Kidney (tissue), 14 donors: ENCODE measurements around the gene POLR1E. TPM values are rescaled to one million over a fixed set of nuclear protein-coding genes. Genes with fewer than 3 reads are reported as not detected.
"Not testable (repeated sequence)": the region's sequence is repeated elsewhere in the genome, so short reads cannot be mapped to it uniquely, and the experiment has no call there.

Experiments
- DNase-seq, 5 donors: peaks; one replicate each; pipeline ENCODE4 v3.0.0-alpha.2; 2013 to 2020
- FAIRE-seq: peaks from 2 replicates; lab custom pipeline; 2012; peaks lifted over from hg19 to GRCh38; lab: Jason Lieb, UNC
- H3K27ac ChIP-seq, 2 donors: one replicate each; pipeline ENCODE4 v1.7.0; 2013; ENCODE audit warnings: low read depth in 2 of 2, low read length in 2 of 2, inconsistent platforms in 1 of 2
- H3K27me3 ChIP-seq: one replicate; pipeline ENCODE4 v1.7.1; 2013; ENCODE audit warnings: low read length, inconsistent platforms; ENCODE audit not compliant: control insufficient read depth, insufficient read depth
- H3K36me3 ChIP-seq, 3 donors: one replicate each; pipeline versions ENCODE4 v1.7.0 to v1.7.1; 2013; ENCODE audit warnings: low read length in 3 of 3, control low read depth in 1 of 3, inconsistent platforms in 1 of 3; ENCODE audit not compliant: insufficient read depth in 3 of 3, control insufficient read depth in 2 of 3
- H3K4me1 ChIP-seq, 3 donors: one replicate each; pipeline versions ENCODE4 v1.7.0 to v1.7.1; 2013; ENCODE audit warnings: low read length in 3 of 3, inconsistent platforms in 1 of 3, low read depth in 1 of 3; ENCODE audit not compliant: control insufficient read depth in 2 of 3, insufficient read depth in 2 of 3
- H3K4me3 ChIP-seq, 3 donors: one replicate each; pipeline versions ENCODE4 v1.7.0 to v1.8.1; 2013; ENCODE audit warnings: low read length in 3 of 3, control low read depth in 1 of 3, inconsistent platforms in 1 of 3
- H3K9ac ChIP-seq, 3 donors: one replicate each; pipeline versions ENCODE4 v1.7.0 to v1.7.1; 2013; ENCODE audit warnings: low read length in 3 of 3, control low read depth in 1 of 3, inconsistent platforms in 1 of 3
- H3K9me3 ChIP-seq, 3 donors: one replicate each; pipeline versions ENCODE4 v1.7.0 to v1.7.1; 2013; ENCODE audit warnings: low read length in 3 of 3, control low read depth in 1 of 3, inconsistent platforms in 1 of 3; ENCODE audit not compliant: control insufficient read depth in 2 of 3, insufficient read depth in 1 of 3
- intact Hi-C: fragments of 100-400 bp; cut with DNase I; formaldehyde crosslinking; loops from one replicate; pipeline ENCODE4 v1.11.1; 2022
- polyA plus RNA-seq: library from polyadenylated mRNA; stranded (reverse); fragments of 350-450 nt; fragmentation: Illumina TruSeq; extraction: RNeasy Lipid Tissue Mini Kit (QIAGEN cat#74804); gene quantifications from one replicate; pipeline ENCODE4 v1.2.3, GENCODE V29; 2014; ENCODE audit warnings: low read depth, low replicate concordance; ENCODE audit not compliant: insufficient read depth
- total RNA-seq: library from RNA; stranded (reverse); fragmentation: NEBNext Ultra II Directional; extraction: Animal tissue kit (Norgen Biotek cat#: 25700); gene quantifications from one replicate; pipeline ENCODE4 v1.2.1, GENCODE V29; 2021
- TF ChIP-seq, protein P1 (sequence below): IDR thresholded peaks from 3 replicates; pipeline ENCODE4 v1.5.1; 2012; ENCODE audit warnings: mild to moderate bottlenecking, moderate library complexity, borderline replicate concordance; ENCODE audit not compliant: insufficient read depth; ENCODE audit errors: extremely low read depth
- donor health status: control.
- donor health status: control.
- donor health status: control.
- donor health status: control.
- donor health status: control.
- donor health status: DM: yes; HTN: yes; CAD: no.
- donor health status: Normal renal cell carcinoma (clear cell type).

Gene POLR1E
- total and polyA plus RNA-seq, 2 donors from 2014 or later, result 8.2 to 17.2 TPM

DNA sequence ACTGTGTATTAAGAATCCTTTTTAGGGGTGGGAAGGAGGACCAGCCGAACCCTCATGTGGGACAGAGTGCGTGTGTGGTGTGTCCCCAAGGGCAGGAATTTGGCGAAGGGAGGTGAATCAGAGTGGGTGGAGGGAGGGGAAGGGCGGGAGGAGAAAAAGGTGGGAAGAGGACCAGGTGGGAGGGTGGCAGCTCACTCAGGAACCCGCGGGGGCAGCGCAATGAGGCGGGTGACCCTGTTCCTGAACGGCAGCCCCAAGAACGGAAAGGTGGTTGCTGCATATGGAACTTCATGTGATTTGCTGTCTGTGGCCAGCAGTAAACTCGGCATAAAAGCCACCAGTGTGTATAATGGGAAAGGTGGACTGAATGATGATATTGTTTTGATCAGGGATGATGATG is 8.8 kb upstream of the POLR1E start:
- Histone ChIP-seq H3K27ac (no peak overlapping the region), H3K36me3 (no peaks in the 10 kb centered on the region), H3K4me3 (no peak overlapping the region), H3K9ac (no peak overlapping the region), H3K9me3 (no peaks in the 10 kb centered on the region), H3K4me1 (no peaks in the 10 kb centered on the region), H3K27me3 (no peaks in the 10 kb centered on the region)
- TF ChIP-seq, protein P1, sequence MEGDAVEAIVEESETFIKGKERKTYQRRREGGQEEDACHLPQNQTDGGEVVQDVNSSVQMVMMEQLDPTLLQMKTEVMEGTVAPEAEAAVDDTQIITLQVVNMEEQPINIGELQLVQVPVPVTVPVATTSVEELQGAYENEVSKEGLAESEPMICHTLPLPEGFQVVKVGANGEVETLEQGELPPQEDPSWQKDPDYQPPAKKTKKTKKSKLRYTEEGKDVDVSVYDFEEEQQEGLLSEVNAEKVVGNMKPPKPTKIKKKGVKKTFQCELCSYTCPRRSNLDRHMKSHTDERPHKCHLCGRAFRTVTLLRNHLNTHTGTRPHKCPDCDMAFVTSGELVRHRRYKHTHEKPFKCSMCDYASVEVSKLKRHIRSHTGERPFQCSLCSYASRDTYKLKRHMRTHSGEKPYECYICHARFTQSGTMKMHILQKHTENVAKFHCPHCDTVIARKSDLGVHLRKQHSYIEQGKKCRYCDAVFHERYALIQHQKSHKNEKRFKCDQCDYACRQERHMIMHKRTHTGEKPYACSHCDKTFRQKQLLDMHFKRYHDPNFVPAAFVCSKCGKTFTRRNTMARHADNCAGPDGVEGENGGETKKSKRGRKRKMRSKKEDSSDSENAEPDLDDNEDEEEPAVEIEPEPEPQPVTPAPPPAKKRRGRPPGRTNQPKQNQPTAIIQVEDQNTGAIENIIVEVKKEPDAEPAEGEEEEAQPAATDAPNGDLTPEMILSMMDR, result no peak
- intact Hi-C loops, result no loop called here
- FAIRE-seq (no peak), DNase-seq (no peak)

DNA sequence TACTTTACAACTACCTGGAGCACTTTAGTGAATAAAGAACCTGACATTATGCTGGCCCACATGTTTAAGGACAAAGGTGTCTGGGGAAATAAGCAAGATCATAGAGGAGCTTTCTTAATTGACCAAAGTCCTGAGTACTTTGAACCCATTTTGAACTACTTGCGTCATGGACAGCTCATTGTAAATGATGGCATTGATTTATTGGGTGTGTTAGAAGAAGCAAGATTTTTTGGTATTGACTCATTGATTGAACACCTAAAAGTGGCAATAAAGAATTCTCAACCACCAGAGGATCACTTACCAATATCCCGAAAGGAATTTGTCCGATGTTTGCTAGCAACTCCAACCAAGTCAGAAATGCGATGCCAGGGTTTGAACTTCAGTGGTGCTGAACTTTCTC is 8.3 kb upstream of the POLR1E start:
- H3K27ac ChIP-seq, intact Hi-C loops, H3K9ac ChIP-seq, H3K36me3 ChIP-seq, H3K4me3 ChIP-seq, FAIRE-seq, DNase-seq, H3K27me3 ChIP-seq, H3K4me1 ChIP-seq, H3K9me3 ChIP-seq: not testable (repeated sequence)

- DNase-seq, H3K4me1 ChIP-seq, H3K9ac ChIP-seq, H3K27me3 ChIP-seq, H3K4me3 ChIP-seq, H3K27ac ChIP-seq, FAIRE-seq, intact Hi-C loops, H3K36me3 ChIP-seq, H3K9me3 ChIP-seq: not testable (repeated sequence)
These were observed 7.6 kb upstream of the POLR1E start for GRCh38 chr9:37477987-37478619.

- Histone ChIP-seq H3K4me1 (peaks cover 0 to 4% (median 4%) of the 10 kb centered on the region in 3 donors), H3K36me3 (no peaks in the 10 kb centered on the region), H3K27me3 (no peaks in the 10 kb centered on the region), H3K9ac (no peak overlapping the region), H3K27ac (no peak overlapping the region), H3K9me3 (no peaks in the 10 kb centered on the region), H3K4me3 (no peak overlapping the region)
- DNase-seq, result no peak
- no peak for FAIRE-seq
- intact Hi-C loops, result no loop called here
- TF ChIP-seq, protein P1, result no peak
These were observed 5.0 kb upstream of the POLR1E start for GRCh38 chr9:37480759-37481158.
